GM19043 (cell line): ENCODE data around the gene INF2.
A peak's percentile ranks its signal among the peaks of the same experiment; 100 is the strongest.
"Not testable (repeated sequence)": the region's sequence is repeated elsewhere in the genome, so short reads cannot be mapped to it uniquely, and the experiment has no call there.

Source experiments
- ATAC-seq: cut with Tn5 transposase; IDR thresholded peaks from one replicate; pipeline ENCODE4 v1.9.1; 2021; ENCODE audit warnings: low read depth; ENCODE audit not compliant: unreplicated experiment

Gene INF2

GRCh38 chr14:104689109-104689880, at the start of gene INF2:
TSS of gene INF2 (plus strand) at chr14:104689618. CDS start at chr14:104701366, 11,748 bp downstream.
- no peak for ATAC-seq

DNA sequence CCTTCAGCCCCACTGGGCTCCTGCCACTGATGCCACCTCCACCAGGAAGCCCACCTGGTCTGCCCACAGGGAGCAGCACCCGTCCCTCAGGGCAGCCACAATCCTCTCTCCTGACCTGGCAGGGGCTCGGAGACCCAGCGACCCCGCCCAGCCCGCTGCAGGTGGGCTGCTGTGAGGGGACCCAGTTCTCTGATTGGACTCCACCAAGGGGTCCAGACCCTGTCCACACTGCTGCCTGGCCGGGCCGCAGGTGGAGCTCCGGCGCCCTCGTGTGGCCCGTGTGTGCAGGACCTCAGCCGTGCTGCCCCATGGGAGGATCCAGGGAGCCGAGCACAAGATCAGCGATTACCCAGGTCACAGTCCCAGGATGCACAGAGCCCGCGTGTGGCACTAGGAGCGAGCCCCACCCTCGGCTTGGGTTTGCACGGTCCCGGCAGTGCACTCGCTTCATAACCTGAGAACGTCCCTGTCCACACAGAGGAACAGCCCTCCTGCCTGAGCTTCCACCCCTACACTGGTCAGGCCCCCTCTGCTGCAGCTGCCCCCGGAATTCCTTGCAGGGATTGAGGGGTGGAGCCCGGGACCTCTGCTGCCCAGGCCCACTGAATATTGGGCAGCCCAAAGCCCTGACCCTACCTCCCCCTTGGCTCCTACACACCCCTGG, 49.4 kb upstream of the INF2 start:
- no peak for ATAC-seq

- ATAC-seq = no peak
These were observed 48.7 kb upstream of the INF2 start for GRCh38 chr14:104640681-104641080.

DNA sequence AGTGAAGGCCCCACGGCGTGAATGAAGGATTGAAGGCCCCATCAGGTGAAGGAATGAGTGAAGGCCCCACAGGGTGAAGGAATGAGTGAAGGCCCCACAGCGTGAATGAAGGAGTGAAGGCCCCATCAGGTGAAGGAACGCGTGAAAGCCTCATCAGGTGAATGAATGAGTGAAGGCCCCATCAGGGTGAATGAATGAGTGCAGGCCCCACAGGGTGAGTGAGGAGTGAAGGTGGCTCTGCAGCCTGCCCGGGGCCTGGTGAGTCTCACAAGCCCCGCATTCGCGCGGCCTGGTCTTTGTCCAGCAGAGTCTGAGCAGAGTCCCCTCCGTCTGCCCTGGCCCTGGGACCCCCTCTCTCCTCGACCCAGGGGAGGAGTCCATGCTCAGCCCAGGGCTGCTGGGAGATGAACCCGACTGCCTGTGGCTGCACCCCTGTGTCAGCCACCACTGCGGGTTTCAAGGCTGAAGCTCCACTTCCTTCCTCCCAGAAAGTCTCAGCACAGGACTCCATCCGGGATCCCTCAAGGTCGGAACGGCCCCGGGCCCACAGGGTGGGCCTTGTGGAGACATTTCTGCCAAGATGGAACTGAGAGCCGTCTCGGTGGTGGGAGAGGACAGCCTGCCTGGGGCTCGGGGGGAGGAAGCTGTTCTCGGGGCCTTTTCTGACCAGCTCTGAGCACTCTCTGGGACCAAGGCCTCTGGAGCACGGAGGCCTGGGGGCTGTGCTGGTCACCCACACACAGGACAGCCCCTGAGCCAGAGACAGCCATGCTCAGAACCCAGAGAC, 47.5 kb upstream of the INF2 start:
- no peak for ATAC-seq

GRCh38 chr14:104642540-104642868, 46.9 kb upstream of the INF2 start:
- ATAC-seq = no peak

DNA sequence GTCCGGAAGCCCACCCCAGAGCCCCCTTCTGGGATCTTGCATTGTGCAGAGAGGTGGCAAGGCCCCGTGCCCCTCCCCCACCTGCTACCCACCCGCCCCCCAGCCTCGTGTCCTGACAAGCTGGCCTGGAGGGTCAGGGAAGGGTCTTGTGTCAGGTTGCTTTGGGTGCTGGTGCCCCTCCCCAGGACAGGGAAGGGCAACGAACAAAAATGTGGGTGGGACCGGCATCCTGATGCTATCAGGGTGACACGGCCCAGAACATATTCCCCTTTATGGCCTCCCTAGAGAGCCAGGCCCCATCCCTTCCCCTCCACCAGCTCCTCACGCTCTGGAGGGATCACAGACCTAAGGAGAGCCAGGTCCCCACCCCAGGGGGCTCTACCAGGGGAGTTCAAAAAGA, 46.1 kb upstream of the INF2 start:
- no peak for ATAC-seq

GRCh38 chr14:104644091-104644635, 45.3 kb upstream of the INF2 start:
- ATAC-seq = no peak

DNA sequence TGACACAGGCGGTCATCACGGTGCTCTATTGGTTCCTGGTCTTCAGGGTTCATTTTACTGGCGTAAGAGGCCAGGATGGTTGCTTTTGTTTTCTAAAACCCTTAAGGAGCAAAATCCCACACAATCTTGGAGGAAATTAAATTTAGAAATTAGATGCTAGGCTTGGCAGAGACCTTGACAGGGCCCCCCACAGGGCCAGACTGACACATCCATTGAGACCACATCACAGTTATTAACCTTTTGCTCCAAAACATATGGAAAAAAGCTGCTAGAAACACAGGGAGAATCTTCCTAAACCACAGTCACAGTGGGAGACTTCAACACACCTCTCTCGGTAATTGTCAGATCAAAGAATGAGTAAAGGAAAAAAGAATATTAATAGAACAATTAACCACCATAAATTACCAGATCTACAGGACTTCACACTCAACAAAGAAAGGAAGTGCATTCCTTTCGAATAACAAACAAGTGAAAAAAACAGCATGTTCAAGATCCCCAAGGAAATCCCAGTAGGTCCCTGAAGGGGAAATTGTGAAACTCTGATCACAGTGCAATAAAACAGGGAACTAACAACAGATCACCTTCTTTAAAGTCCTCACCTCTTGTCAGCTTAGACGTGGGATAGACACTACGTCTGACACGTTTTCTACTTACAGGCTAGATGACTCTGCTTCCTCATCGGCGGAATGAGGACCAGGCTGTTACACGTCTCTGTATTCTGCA, 44.6 kb upstream of the INF2 start:
- no peak for ATAC-seq

DNA sequence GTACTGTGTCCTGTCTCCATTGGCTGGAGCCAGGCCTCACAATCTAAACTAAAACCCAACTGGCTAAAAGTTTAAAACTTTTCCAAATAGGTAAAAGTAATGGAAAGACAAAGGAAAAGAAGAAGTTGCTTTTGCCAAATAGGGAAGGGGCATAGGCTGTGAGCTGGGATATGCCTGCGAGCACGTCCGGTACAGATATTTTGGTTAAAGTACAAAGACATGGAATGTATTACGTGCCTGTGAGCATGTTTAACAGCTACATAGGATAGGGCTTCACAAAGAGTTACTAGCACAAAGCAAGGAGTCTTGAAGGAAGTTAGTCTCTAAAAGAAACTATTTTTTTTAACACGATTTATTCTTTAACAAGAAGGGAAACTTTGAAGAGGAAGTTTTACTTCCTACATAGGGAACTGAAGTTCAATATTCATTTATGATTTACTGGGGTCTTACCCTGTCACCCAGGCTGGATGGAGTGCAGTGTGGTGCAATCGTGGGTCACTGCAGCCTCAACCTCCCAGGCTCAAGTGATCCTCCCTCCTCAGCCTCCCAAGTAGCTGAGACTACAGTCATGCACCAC, 41.9 kb upstream of the INF2 start:
- no peak for ATAC-seq

DNA sequence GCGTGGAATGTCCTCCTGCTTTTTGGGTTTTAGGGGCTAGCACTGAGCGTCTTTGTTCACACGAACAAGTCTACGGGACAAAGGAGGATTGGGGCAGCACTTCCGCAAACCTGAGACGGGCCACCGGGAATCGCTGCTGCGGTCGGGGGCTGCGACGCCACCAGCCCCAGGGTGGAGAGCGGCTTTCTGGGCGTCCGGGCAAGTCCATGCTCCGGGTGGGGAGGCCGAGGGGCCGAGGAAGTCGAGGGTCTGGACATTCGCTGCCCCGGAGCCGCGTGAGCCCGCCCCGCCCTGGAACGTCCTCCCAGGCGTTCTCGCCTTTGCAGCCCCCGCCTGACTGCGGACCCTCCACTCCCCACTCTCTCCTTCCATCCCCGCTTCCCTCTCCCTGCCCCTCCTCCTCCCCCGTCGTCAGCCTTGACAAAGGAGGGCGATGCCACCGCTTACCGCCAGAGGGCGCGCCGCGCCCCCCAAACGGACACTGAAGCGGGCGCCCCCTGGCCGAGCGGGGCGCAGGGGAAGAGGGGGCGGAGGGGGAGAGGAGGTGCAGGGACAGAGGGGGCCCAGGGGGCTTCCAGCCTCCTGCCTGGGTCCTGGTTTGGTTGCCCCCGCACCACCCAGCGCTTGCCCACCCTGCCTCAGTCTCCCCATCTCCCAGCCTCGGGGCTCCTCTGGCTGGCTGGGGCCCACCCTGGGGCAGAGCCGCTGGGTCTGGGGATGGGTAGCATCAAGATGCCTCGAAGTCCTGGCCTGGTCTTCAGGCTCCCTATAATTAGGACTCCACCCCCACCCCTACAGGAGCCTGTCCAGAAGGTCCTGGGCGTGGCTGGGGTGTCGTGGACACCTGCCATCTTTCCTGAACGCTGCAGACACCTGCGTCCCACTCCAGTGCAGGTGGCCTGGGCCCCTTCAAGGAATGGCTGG, 39.1 kb upstream of the INF2 start:
- peak; percentile 61 for ATAC-seq

GRCh38 chr14:104650981-104651875, 38.2 kb upstream of the INF2 start:
- ATAC-seq = no peak

- no peak for ATAC-seq
These were observed 37.5 kb upstream of the INF2 start for GRCh38 chr14:104651876-104652260.

DNA sequence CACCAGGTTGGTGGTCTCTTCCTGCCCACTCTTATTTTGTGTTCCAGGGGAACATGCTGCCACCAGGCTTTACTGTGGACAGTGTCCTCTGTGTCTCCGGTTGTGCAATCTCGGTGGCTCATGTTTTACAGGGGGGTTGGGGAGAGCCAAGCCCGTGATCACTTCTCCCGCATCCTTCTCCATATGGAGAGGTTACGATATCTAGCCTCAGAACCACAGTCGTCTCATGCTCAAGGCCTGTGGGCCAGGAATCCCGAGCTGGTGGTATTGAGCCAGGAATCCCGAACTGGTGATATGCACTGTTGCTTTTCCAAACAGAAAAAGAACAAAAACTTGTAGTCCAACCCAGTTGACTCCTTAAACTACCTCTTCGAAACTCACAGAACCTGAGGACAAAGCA, 37.0 kb upstream of the INF2 start:
- ATAC-seq = no peak

DNA sequence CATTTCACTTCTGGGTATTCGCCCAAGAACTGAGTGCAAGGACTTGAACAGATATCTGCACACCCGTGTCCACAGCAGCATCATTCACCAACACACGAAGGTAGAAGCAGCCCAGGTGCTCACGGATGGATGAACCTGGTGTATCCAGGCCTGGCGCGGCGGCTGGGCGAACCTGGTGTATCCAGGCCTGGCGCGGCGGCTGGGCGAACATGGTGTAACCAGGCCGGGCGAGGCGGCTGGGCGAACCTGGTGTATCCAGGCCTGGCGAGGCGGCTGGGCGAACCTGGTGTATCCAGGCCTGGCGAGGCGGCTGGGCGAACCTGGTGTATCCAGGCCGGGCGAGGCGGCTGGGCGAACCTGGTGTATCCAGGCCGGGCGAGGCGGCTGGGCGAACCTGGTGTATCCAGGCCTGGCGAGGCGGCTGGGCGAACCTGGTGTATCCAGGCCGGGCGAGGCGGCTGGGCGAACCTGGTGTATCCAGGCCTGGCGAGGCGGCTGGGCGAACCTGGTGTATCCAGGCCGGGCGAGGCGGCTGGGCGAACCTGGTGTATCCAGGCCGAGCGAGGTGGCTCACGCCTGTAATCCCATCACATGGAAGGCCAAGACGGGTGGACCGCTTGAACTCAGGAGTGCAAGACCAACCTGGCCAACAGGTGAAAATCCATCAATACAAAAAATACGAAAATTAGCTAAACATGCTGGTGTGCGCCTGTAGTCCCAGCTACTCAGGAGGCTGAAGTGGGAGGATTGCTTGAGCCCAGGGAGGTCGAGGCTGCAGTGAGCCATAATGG, 36.1 kb upstream of the INF2 start:
- not testable (repeated sequence) for ATAC-seq

DNA sequence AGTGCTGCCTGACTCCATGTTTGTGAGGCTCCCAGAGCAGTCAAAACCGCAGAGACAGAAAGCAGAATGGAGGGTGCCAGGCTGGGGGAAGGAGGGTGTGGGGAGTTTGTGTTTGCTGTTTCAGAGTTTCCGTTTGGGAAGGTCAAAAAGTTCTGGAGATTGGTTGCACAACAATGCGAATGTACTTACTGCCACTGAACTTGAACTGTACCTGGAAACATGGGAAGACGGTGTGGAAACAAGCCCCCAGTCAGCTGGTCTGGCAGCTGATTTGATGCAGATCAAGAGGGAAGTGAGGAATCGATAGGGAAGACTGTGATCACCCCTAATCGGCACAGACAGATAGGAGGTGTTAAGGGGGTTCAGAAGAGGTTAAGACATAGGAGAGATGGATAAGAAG, 35.3 kb upstream of the INF2 start:
- no peak for ATAC-seq

GRCh38 chr14:104655128-104655848, 34.1 kb upstream of the INF2 start:
- no peak for ATAC-seq
